Right lung (tissue), 5 donors: ENCODE data around the gene EPO. TPM values are rescaled to one million over a fixed set of nuclear protein-coding genes. Genes with fewer than 3 reads are reported as not detected.
A peak's percentile ranks its signal among the peaks of the same experiment; 100 is the strongest.
"Not testable (repeated sequence)": the region's sequence is repeated elsewhere in the genome, so short reads cannot be mapped to it uniquely, and the experiment has no call there.

ENCODE experiments used
- DNase-seq, 2 donors: peaks; one replicate each; pipeline ENCODE4 v3.0.0-alpha.2; 2013
- polyA plus RNA-seq, 5 donors: library from polyadenylated mRNA; unstranded; fragments of 120-200 nt; gene quantifications; one replicate each; pipeline versions ENCODE4 v1.2.1 to v1.2.3, GENCODE V29; 2013; ENCODE audit warnings: inconsistent platforms in 1 of 5, low replicate concordance in 1 of 5; ENCODE audit not compliant: insufficient read length in 5 of 5, insufficient read depth in 1 of 5

Gene EPO
- polyA plus RNA-seq, 5 donors: 0.13 to 0.24 (median 0.16) TPM; not detected in 1

DNA sequence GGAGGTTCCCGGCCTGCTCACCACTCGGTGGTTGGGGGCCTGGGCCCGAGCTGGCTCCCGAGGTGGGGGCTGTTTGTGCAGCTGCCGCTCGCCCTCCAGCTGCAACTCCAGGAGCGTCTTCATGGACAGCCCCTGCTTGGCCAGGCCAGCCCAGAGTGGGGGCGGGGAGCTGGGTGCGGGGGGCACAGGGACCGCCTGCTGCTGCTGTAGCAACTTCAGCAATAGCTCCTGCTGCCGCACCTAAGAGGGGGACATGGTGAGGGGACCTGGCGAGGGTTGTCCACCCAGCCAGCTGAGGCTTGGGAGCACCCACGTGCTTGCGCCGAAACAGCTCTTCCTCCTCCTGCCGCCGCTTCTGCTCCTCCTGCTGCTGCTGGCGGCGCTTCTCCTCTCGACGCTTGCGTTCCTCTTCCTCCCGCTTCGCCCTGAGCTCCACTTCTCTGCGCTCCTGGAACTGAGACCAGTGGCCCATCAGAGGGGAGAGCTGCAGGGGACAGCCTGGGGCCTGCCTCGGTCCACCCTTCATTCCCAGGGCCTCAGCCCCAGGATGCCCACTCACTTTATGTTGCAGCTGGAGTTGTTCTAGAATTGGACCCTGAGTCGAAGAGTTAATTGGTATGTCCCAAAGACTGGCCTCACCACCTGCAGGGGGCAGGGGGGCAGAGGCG, 37.1 kb upstream of the EPO start:
- DNase-seq: no peak

DNA sequence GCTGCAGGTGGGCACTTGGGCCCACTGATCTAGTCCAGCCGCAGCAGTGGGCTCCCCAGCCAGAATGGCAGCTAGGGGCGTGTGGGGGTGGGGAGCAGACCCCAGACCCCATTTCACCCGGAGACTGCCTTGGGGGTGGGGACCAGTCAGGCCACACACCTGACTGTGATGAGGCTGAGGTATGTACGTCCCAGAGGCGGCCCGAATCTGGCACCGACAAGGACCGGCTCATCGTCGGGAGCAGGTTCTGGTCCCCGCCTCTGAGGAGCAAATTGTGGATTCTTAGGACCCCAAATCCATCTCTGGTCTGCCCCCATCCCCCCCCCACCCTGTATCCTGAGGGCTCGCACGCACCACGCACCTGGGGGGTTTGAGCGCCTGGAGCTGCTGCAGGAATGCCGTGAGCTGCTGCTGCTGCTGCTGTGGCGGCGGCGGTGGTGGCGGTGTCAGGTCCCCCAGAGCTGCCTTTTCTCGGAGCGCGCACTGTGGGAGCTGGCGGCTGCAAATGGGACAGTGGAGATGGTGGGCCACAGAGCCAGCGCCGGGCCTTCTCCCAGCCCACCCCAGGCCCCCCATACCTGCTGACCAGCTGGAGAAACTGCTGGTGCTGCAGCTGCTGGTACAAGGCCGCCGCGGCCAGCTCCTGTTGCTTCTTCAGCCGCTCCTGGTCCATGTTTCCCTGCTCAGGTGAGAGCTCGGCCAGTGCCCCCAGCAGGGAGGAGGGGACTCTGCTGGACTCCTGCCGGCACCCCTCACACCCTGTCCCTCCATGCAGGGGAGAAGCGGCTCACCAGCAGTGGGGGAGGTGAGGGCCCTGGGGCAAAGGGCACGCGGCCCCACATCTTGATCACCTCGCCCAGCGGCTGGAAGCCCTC, 36.4 kb upstream of the EPO start:
- no peak for DNase-seq

DNA sequence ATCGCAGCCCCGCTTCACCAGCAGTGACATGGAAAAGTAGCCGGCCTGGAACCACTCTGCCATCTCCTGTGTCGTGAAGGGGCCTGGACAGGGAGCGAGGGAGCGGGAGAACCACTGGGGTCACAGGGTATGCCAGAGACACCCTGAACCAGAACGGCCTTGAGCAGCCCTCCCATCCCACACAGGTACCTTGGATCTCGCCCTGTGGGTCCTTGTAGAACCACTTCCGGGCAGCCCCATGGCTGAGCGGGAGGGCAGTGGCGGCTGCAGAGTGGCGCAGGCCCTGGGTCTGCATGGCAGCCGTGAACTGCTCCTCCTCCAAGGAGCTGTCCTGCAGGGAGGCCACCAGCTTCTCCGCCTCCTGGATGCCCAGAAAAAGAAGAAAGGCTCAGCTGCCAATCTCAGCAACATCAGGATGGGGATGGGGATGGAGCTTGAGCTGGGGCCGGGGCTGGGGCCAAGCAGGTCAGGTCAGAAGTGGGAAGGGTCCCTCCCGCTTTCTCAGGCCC, 35.7 kb upstream of the EPO start:
- no peak for DNase-seq

DNA sequence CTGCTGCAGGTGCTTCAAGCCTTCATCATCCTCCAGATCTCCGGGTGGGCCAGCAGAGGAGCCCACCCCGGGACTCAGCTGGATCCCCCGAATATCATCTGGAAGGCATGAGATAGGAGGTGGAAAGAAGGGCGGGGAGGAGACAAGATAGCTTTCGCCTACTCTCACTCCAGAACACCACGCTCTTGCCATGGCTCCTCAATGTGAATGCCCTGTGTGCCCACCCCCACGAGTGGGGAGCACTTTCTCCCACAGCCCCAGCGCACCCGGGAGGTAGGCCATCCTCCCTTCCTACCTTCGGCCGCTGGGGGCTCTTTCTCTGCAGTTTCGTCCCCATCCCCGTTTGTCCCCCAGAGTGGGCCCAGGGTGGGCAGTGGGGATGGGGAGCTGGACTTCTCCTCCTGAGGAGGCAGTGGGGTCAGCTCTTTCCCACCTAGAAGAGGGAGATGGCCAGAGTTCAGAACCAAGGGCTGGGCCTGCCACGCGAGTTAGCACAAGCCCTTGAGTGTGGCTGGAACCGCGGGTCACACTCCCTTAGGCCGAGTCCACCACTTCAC, 35.1 kb upstream of the EPO start:
- no peak for DNase-seq

DNA sequence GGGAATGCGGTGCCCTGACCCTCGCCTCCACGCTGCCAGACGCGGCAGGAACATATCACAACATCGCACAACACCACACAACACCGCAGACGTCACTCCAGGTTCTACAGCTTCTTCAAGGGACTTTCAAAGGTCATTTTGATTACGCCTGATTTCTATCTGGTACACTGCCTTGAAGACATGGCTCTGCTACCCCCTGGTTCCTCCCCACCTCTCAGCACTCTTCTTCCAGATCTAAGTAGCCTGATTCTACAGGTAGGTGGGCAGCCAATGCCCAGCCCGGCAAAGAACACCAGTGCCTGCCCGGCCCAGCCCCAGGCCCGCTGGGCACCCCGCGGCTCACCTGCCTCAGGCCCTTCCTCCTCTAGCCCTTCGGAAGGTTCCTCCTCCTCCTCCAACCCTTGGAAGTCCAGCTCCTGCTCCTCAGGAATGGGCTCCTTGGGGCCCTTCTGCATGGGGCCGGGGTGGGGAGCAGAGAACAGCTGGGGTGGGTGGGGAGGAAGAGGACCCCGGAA, 34.6 kb upstream of the EPO start:
- no peak for DNase-seq

DNA sequence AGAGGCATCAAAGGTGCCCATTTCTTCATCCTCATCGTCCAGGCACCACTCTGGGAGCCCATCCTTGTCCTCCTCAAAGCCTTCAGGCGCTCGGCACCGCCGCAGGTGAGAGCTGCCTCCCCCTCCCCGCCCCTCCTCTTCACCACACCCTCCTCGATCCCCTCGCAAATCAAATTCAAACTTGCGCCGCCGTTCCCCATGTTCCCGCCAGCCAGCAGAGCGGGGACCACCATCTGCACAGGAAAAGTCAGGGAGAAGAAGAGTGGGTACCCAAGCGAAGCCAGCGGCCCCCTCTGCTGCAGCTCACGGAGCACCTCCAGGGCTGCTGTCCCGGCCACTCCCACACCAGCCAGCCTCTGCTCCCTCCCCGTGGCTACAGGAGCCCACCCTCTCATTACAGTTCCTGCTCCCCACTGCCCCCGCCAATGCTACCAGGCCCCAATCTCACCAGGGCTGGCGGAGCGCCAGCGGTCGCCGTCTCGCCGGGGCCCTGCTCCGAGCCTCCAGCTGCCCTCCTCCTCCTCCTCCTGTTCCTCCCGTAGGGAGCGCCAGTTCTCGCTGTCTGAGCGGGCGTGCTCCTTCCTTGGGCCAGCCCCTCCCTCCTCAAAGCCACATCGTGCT, 34.0 kb upstream of the EPO start:
- DNase-seq: no peak

DNA sequence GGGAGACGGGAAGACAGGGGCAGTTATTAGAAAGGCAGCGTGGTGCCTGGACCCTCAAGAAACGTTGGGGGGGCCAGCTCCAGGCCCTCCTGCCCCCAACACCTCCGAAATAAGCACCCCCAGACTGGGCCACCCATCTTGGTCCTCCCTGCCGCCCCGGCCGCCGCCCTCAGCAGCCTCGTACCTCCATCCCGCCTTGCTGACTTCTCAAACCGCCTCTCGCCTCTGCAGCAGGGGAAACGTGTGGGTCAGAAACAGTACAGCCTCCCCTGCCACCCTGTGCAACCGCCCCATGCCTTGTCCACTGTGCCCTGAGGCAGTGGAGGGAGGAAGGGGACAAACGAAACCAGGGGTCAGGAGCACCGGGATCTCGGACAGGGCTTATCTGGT, 33.5 kb upstream of the EPO start:
- no peak for DNase-seq

DNA sequence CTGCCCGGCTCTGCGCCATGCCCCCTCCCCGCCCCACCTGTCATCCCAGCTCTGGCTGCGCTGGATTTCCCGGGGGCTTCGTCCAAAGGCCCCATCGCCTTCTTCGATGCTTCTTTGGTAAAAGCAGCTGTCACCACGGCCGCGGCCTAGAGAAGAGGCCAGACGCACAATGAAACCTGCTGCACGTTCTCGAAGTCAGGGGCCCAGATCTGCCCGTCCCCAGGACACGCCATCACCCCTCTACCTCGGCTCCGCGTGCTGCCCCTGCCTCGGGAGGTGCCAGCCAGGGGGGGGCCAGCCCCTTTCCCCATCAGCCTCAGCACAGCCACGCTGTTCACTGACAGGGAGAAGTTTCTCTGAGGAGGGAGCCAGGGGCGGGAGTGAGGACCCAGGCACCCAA, 33.0 kb upstream of the EPO start:
- no peak for DNase-seq

DNA sequence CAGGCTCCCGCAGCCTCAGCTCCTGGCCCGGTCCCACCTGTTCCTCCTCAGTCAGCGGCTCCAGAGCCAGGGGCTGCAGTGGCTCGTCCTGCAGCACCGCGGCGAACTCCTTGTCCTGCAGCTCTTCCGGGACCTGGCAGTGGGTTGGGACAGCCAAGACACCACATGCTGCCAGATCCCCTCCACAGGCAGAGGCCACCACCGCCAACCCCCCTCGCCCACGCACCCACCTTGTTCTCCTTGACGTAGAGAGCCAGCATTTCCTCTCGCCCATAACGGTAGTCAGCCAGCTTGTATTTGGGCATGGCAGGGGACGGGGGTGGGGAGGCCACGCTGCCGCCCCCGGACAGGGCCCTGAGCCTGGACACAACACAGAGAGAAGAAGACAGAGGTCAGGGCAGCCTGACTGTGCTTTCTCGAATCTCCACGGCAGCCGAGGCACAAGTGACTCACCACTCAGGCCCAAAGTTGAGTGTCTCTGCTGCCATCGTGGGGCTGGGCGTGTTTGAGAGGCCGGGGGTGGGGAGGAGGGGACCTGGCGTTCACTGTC, 32.4 kb upstream of the EPO start:
- no peak for DNase-seq

DNA sequence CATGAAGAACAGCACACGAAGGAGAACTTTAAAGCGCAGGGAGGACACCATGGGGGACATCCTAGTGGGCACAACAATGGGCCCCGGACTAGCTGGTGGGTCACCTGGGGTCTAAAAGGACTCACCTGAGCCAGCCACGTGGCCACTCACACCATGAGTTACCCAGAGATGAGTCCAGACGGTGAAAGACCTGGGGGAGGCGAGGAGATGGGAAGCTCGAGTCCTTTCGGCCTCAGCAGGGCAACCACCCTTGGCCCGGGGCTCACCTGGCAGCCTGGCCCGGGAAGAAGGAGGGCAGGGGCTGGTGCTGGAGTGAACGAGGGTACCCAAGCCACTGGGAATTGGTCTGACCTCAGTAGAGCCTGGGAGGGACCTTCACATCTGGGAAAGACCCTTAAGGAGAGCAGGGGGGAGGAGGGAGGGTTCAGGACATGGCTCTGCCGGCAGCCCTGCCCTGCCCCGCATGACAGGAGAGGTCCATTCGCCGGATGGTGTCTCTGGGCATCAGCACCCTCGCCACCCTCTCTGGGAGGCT, 31.9 kb upstream of the EPO start:
- DNase-seq: no peak

DNA sequence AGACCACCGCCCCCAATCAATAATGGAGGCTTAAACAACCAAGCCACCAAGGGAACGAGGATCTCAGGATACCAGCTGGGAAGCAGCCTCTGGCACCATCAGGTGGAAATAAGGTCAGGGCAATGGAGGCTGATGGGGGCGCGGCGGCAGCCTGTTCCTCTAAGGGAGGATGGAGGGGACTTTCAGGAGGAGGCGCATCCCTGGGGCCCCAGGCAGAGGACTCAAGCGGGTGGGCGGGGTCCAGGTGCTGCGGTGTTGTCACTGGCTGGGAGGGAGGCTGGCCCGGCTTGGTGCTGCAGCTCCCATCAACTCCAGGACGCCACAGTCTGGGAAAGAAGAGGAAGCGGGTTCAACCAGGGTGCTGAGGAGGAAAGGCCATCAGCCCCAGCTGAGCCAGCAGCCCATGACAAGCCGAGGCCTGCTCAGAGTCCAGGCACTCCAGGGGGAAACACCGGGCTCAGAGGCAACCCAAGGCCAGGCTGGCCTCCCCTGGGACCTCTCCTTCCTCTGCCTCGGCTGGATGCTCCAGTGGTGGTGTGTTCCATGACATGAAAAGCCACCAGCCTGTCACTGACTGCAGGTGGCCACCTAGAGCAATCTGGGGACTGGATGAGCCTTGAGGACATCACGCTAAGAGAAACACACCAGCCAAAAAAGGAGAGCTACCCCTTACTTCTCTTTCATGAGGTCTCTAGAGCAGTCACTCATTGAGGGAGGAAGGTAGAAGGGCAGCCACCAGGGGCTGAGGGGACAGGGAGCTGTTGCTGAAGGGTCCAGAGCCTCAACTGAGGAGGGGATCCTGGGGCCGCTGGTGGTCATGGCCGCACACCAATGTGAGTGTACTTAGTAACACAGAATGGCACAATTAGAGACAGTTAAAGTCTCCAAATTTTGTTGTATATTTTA, 30.8 kb upstream of the EPO start:
- DNase-seq: no peak

DNA sequence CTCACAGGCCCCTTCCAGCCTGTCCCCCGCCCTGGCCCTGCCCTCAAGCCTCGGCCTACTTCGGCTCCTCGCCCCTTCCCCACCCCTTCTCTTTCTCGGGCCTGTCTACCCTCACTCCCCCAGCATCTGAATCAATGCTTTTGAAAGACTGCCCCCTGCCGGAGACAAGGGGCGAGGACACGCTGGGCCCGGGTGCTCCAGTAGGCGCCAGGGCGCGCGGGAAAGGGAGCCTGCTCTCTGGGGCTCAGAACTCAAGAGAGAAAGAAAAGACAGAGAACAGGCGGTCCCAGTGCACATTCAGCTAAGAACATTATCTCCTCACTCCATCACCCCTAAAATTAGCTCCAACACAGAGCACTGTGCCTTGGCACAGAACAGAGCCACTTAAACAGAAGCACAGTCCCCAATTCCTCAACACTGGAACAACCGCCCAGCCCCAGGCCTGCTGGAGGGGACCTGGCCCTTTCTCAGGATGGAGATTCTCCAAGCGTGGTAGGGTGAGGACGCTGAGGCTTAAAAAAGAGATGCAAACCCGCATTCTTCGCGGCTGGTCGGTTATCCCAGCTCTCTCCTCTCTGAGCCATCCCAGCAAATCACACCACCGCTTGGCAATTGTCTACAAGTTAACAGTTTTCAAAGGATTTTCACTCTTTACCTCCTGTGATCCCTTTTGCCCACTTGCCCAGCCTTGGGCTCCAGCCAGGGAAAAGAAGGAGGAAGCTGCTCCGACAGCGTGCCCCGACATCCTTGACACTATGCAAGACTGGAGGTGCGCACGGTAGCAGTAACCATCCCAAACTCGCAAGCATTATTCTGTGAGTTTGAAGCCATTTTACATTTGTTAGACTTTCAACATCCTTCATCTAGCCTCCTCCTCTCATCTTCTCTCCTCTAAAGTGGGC, 28.3 kb upstream of the EPO start:
- DNase-seq: peak; percentile 66 to 73

DNA sequence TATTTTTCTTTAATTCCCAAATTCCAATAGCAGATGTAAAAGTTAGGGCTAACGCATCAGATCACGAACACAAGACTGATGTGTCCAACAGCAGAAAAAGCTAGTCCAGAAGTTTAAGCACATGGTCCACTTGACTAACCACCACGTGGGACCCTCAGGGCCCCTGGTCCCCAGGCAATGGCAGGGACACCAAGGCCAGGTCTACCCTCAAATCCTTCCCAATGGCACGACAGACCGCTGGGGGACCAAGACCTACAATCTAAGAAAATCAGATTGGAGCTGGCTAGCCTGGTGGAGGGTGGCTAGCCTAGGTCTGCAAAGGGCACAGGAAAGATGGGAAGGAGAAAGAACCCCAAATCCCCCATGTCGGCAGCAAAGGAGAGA, 27.7 kb upstream of the EPO start:
- DNase-seq: no peak

DNA sequence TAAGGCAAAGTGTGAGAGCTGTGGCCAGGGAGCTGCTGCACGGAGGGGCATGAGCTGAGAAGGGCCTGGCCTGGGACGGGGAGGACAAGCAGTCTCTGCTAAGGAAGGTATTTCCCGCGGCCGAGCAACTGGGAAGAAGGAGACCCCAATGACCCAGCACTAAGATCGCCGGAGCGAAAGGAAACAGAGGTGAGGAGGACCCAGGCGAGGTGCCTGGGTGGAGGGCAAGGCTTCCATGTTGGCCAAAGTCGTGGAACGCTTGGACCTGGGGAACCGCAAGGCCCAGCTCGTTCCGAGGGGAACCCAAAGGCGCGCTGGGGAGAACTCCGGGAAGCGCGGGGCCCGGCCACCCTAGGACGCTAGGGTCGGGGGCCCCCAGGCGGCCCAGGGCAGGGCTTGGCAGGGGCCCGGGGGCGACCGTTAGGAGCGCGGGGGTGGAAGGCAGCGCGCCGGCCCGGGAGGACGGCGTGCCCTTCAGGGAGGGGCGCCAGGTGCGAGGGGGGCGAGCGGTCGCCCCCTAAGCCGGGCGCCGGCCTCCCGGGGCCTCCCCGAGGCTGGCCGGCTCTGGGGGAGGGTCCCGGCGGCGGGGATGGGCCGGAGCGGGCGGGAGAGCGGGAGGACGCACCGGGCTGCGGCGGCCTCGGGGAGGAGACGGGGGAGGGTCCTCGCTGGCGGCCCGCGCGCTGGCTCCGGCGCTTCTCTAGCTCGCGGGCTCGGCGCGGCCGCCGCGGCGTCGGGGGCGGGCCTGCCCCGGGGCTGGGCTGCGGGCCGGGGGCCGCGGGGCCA, 26.8 kb upstream of the EPO start:
- DNase-seq: no peak

DNA sequence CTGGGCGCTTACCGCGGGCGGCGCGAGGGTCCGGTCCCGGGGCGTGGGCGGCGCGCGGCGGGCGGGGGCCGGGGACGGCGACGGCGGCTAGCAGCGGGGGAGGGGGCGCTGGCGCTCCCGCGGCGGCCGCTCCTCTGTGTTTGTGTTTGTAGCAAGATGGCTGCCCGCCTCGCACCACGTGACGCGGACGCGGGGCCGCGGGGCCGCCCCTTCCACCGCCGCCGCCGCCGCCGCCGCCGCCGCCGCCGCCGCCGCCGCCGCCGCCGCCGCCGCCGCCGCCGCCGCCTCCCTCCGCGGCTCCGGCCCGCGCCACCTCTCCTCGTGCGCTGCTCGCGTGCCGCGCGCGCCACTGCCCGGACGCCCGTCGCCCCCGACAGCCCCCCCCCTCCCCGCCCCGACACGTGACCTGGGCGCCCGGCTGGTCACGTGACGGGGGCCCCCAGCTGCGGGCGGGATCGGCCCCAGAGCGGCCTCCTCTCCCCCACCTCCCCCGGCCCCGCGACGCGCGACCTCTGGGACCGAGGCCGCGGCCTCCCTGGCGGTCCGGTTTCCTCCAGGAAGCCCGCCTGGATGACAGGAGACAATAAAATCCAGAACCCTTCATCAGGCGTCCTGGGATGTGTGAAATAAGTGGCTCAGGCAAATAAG, 26.0 kb upstream of the EPO start, which contains the start of gene GIGYF1:
Gene GIGYF1, minus strand, starts transcription at position 153 of the 648 bp plus-strand sequence. CDS start 6,012 bp downstream, outside the sequence.
- peak; percentile 32 to 60 for DNase-seq

DNA sequence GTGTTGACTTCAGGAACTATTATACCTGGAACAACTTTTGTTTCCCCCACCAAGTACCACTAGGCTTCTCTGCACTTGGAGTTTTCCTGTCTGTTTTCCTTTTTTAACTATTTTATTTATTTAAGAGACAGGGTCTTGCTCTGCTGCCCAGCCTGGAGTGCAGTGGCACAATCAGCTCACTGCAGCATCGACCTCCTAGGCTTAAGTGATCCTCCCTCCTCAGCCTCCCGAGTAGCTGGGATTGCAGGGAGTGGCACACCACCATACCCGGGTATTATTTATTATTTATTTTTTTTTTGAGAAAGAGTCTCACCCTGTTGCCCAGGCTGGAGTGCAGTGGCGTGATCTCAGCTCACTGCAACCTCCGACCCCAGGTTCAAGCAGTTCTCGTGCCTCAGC, 24.1 kb upstream of the EPO start:
- no peak for DNase-seq

DNA sequence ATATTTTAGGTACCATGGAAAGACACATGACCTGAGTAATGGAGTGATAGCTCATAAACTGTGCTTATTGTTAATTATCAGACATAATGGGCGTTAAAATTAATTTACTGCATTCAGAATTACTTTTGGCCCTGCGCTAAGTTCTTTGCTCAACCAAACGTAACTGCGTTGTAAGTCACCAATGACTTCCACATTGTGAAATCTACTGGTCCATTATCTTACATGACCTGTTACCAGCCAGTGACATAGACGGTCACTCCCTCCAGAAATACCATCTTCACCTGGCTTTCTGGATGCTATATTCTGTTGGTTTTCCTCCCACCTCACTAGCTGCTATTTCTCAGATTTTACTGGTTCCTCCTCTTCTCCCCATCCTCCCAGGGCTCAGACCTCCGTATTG, 21.2 kb upstream of the EPO start:
- DNase-seq: no peak

DNA sequence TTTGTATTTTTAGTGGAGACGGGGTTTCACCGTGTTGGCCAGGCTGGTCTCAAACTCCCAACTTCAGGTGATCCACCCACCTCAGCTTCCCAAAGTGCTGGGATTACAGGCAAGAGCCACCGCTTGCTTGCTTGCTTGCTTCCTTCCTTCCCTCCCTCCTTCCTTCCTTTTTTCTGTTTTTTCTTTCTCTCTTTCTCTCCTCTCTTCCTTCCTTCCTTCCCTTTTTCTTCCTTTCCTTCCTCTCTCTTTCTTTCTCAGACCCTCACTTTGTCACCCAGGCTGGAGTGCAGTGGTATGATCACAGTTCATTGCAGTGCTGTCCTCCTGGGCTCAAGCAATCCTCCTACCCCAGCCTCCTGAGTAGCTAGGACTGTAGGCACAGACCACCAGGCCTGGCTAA, 19.2 kb upstream of the EPO start:
- not testable (repeated sequence) for DNase-seq
